ENCODE measurements around the gene TMEM203. TPM values are rescaled to one million over a fixed set of nuclear protein-coding genes. Genes with fewer than 3 reads are reported as not detected.

Gene TMEM203
- total and polyA plus RNA-seq, 2 of the 13 experiments (the other 11 are each of a cell fraction or from before 2014, with no cell fraction given): 23.4 to 36.7 TPM

DNA sequence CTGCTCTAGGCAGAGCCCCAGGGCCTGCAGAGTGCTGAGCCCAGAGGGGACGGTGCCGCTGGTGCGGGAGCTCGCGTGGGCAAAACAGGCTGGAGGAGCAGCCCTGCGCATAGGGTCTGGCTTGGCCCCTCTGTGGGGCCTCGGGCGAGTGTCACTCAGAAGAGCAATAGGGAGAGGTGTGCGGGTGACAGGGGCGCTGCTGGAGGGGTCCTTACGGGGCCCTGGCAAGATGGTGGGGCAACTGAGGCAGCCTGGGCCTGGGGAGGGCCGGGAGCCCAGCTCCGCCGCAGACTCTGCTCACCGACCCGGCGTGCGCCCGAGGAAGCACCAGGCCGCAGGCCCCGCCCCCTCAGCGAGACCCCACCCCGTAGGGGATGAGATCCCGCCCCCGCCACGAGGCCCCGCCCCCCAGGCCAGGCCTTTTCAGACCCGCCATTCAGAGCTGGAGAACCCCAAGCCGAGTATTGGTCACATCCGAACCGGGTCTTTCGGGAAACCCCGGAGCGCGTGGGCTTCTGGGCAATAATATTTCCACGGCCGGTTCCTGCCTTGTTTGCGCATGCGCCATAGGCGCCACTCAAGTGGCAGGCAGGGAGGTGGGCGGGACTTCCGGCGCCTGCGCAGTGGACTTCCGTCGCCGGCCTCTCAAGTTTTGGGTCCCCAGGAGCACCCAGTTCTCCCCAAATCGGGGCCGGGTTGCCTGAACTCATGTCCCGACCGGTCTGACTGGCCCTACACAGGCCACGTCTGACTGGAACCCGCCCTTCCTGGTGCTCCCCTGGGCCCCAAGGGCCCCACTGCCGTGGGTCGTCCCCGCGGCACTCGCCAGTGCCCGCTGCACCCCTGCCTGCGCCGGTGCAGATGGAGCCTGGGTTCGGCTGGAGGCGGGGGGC lies 17.9 kb upstream of the TMEM203 start (continued):
- TF ChIP-seq, protein P1, sequence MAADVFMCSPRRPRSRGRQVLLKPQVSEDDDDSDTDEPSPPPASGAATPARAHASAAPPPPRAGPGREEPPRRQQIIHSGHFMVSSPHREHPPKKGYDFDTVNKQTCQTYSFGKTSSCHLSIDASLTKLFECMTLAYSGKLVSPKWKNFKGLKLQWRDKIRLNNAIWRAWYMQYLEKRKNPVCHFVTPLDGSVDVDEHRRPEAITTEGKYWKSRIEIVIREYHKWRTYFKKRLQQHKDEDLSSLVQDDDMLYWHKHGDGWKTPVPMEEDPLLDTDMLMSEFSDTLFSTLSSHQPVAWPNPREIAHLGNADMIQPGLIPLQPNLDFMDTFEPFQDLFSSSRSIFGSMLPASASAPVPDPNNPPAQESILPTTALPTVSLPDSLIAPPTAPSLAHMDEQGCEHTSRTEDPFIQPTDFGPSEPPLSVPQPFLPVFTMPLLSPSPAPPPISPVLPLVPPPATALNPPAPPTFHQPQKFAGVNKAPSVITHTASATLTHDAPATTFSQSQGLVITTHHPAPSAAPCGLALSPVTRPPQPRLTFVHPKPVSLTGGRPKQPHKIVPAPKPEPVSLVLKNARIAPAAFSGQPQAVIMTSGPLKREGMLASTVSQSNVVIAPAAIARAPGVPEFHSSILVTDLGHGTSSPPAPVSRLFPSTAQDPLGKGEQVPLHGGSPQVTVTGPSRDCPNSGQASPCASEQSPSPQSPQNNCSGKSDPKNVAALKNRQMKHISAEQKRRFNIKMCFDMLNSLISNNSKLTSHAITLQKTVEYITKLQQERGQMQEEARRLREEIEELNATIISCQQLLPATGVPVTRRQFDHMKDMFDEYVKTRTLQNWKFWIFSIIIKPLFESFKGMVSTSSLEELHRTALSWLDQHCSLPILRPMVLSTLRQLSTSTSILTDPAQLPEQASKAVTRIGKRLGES (CRISPR knock-in tag; IDR thresholded peaks at IDR 0.05; ENCODE audit: borderline replicate concordance): 0 out of 2 replicates have a peak, but pooled peaks have one; percentile 26
- TF ChIP-seq ZNF383 (CRISPR knock-in tag; IDR thresholded peaks at IDR 0.05; ENCODE audit: borderline replicate concordance): no peak
- TF ChIP-seq, protein P2, sequence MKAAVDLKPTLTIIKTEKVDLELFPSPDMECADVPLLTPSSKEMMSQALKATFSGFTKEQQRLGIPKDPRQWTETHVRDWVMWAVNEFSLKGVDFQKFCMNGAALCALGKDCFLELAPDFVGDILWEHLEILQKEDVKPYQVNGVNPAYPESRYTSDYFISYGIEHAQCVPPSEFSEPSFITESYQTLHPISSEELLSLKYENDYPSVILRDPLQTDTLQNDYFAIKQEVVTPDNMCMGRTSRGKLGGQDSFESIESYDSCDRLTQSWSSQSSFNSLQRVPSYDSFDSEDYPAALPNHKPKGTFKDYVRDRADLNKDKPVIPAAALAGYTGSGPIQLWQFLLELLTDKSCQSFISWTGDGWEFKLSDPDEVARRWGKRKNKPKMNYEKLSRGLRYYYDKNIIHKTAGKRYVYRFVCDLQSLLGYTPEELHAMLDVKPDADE (CRISPR knock-in tag; IDR thresholded peaks at IDR 0.05): no peak
- TF ChIP-seq ZNF652 (CRISPR knock-in tag; IDR thresholded peaks at IDR 0.05; ENCODE audit: borderline replicate concordance, low read depth): no peak
- TF ChIP-seq, protein P3, sequence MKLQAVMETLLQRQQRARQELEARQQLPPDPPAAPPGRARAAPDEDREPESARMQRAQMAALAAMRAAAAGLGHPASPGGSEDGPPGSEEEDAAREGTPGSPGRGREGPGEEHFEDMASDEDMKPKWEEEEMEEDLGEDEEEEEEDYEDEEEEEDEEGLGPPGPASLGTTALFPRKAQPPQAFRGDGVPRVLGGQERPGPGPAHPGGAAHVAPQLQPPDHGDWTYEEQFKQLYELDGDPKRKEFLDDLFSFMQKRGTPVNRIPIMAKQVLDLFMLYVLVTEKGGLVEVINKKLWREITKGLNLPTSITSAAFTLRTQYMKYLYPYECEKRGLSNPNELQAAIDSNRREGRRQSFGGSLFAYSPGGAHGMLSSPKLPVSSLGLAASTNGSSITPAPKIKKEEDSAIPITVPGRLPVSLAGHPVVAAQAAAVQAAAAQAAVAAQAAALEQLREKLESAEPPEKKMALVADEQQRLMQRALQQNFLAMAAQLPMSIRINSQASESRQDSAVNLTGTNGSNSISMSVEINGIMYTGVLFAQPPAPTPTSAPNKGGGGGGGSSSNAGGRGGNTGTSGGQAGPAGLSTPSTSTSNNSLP (IDR thresholded peaks at IDR 0.05; ENCODE audit: low read depth, low read length): peak; percentile 15; the same call in 1 of the 2 replicates
- TF ChIP-seq CEBPB (IDR thresholded peaks at IDR 0.05; ENCODE audit: borderline replicate concordance, low read depth, low read length): no peak
- TF ChIP-seq ZNF10 (CRISPR knock-in tag; IDR thresholded peaks at IDR 0.05; ENCODE audit: borderline replicate concordance, low read depth): no peak
- TF ChIP-seq, protein P4, sequence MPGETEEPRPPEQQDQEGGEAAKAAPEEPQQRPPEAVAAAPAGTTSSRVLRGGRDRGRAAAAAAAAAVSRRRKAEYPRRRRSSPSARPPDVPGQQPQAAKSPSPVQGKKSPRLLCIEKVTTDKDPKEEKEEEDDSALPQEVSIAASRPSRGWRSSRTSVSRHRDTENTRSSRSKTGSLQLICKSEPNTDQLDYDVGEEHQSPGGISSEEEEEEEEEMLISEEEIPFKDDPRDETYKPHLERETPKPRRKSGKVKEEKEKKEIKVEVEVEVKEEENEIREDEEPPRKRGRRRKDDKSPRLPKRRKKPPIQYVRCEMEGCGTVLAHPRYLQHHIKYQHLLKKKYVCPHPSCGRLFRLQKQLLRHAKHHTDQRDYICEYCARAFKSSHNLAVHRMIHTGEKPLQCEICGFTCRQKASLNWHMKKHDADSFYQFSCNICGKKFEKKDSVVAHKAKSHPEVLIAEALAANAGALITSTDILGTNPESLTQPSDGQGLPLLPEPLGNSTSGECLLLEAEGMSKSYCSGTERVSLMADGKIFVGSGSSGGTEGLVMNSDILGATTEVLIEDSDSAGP (CRISPR knock-in tag; IDR thresholded peaks at IDR 0.05; ENCODE audit: borderline replicate concordance): peak; percentile 55; the same call in 1 of the 2 replicates
- TF ChIP-seq ZNF598 (CRISPR knock-in tag; IDR thresholded peaks at IDR 0.05; ENCODE audit: borderline replicate concordance): no peak
- no peak for TF ChIP-seq ZNF138 (CRISPR knock-in tag; IDR thresholded peaks at IDR 0.05; ENCODE audit: low read depth)
- peak; percentile 63; the same call in 1 of the 2 replicates for TF ChIP-seq ZNF556 (CRISPR knock-in tag; IDR thresholded peaks at IDR 0.05; ENCODE audit: borderline replicate concordance)
- TF ChIP-seq, protein P5, sequence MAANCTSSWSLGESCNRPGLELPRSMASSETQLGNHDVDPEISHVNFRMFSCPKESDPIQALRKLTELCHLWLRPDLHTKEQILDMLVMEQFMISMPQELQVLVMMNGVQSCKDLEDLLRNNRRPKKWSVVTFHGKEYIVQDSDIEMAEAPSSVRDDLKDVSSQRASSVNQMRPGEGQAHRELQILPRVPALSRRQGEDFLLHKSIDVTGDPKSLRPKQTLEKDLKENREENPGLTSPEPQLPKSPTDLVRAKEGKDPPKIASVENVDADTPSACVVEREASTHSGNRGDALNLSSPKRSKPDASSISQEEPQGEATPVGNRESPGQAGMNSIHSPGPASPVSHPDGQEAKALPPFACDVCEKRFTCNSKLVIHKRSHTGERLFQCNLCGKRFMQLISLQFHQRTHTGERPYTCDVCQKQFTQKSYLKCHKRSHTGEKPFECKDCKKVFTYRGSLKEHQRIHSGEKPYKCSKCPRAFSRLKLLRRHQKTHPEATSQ (CRISPR knock-in tag; IDR thresholded peaks at IDR 0.05; ENCODE audit: borderline replicate concordance): no peak
- TF ChIP-seq EED (CRISPR knock-in tag; IDR thresholded peaks at IDR 0.05): no peak; the same call in 1 of the 2 replicates
- no peak for TF ChIP-seq NR2F2 (IDR thresholded peaks at IDR 0.05; ENCODE audit: borderline replicate concordance, low read depth)
- TF ChIP-seq PTBP1 (IDR thresholded peaks at IDR 0.05; ENCODE audit: low read depth, low read length, poor library complexity, severe bottlenecking): no peak
- TF ChIP-seq, protein P6, sequence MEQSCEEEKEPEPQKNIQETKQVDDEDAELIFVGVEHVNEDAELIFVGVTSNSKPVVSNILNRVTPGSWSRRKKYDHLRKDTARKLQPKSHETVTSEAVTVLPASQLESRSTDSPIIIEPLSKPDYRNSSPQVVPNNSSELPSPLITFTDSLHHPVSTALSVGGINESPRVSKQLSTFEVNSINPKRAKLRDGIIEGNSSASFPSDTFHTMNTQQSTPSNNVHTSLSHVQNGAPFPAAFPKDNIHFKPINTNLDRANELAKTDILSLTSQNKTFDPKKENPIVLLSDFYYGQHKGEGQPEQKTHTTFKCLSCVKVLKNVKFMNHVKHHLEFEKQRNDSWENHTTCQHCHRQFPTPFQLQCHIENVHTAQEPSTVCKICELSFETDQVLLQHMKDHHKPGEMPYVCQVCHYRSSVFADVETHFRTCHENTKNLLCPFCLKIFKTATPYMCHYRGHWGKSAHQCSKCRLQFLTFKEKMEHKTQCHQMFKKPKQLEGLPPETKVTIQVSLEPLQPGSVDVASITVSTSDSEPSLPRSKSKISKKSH (CRISPR knock-in tag; IDR thresholded peaks at IDR 0.05; ENCODE audit: borderline replicate concordance): no peak
